ACHN (cell line): ENCODE results near the gene HYI.

Experiments
- DNase-seq: peaks from one replicate; pipeline ENCODE4 v3.0.0-alpha.2; 2015
- in situ Hi-C: cut with HindIII; loops from 2 replicates; pipeline ENCODE4 v1.10.0; 2017; ENCODE audit warnings: low sequenced_read_pairs, low pct_ligation_motif_present, low pct_unique_long_range_greater_than_20kb

HYI gene

GRCh38 chr1:43446881-43447835 is 6.6 kb downstream of the HYI start:
- no peak for DNase-seq
- in situ Hi-C loops: no loop called here

GRCh38 chr1:43446388-43446740 is 7.4 kb downstream of the HYI start:
- in situ Hi-C loops: no loop called here
- DNase-seq: no peak

DNA sequence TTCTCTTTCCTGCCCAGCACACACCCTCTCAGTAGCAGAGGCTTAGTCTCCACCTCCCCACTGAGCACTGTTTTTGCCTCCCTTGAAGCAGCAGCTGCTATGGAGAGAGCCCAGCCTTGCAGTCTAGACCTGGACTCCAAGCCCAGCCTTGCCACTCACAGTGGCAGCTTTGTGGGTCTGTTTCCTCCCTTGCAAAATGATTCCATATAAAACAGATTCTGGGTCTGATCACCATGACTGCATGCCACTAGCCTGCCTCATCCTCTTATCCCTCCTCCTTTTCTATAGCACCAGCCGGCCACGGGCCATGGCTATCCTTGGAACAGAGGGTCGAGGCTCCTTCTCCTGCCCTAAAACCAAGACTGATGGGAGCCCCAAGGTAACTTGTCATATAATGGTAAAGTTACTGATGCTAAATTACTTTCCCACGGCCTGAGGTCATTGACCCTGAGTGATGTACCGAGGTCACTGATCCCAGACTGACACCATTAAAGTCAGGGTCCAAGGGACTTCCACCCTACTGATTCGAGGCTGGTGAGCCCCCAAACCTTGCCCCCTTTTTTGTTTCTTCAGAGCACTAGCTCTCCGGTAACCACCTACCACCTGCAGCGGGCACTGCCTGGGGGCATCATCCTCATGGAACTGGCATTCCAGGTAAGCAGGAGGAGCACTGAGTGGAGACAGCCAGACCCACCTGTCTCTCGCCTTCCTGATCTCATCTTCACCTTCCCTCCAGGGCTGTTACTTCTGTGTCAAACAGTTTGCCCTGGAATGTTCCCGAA is 7.9 kb downstream of the HYI start:
- DNase-seq: no peak
- in situ Hi-C loops: no loop called here

DNA sequence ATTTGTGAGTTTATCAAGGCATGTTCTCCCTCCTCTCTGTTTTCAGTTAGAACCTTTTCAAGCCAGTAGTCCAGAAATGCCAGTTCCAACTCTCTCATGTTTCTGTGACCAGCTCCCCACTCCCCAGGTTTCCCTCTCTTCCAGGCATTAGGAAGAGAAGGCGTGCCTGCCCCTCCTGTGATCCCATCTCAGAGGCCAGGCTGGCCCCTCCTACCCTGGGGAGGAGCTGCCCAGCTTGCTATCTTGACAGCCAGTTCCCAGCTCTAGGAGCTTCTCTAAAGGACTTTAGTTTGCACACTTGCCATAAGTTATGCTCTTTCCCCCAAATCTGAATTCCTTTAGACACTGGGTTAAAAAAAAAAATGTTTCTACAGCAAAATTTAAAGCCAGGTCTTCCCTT is 8.9 kb downstream of the HYI start:
- in situ Hi-C loops: no loop called here
- no peak for DNase-seq

- no peak for DNase-seq
- in situ Hi-C loops: no loop called here
Measured at GRCh38 chr1:43444151-43444828, 9.4 kb downstream of the HYI start.

DNA sequence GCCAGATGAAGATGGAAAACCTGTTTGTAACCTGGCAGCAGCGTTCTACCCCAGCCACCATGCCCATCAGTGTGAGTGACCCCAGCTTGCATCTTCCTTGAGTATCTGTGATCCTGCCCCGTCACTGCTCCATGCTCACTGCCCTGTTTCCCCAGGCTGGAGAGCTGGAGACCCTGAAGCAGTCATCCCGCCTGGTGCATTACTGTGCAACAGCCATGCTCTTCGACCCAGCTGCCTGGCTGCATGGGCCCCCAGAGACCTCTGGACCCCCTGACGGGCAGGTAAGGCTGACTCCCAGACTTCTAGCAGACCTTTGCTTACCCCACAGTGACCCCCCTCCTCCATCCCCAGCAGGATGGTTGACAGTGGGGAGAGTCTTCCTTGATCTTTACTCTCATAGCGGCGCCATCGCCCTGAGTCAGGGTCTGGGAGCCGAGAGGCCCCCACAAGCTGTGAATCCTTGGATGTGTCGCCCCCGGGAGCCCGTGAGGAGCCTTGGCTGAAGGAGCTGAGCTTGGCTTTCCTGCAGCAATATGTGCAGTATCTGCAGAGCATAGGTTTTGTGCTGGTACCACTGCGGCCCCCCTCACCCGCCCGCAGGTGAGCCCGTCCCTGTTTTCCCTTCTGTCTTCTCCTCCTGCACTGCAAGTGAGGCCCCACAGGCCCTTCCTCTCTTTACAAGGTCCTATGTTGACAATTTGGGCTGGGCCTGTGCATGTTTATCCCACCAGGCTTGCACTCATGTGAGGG is 10.4 kb downstream of the HYI start:
- no peak for DNase-seq
- in situ Hi-C loops: no loop called here

GRCh38 chr1:43442756-43443155 is 11.0 kb downstream of the HYI start:
- in situ Hi-C loops: no loop called here
- DNase-seq: no peak

DNA sequence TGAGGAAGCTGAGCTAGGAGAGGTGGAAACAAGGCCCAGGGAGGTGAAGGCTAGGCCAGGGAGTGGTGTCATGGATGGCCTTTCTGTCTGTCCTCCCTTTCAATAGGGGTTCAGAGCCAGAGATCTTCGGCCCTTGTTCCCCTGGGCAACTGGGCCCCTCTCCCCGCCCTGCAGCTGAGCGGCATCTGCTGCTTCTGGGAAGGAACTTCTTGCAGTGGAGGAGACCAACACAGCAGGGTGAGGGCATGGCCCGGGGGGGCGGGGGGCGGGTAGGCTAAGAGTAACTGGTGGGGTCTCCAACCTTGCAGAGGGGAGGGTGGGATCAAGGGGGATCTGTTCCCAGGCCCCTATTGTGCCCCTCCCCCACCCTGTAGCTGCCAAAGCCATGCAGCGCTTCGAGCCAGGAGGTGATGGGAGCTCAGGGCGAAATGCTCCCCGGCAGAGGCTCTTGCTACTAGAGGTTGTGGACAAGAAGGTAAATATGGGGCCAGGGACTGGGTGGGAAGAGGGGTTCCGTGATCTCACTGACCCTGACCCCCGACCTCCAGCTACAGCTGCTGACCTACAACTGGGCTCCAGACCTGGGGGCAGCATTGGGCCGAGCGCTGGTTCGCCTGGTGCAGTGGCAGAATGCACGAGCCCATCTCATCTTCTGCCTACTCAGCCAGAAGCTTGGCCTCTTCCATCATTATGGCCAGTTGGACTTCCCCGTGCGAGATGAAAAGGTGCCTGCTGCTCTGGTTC is 11.7 kb downstream of the HYI start:
- DNase-seq: no peak
- in situ Hi-C loops: no loop called here

- in situ Hi-C loops: no loop called here
- no peak for DNase-seq
Measured at GRCh38 chr1:43441166-43441893, 12.4 kb downstream of the HYI start.

- DNase-seq: no peak
- in situ Hi-C loops: no loop called here
Measured at GRCh38 chr1:43440358-43440757, 13.4 kb downstream of the HYI start.

GRCh38 chr1:43439781-43440180 is 13.9 kb downstream of the HYI start:
- in situ Hi-C loops: no loop called here
- no peak for DNase-seq

DNA sequence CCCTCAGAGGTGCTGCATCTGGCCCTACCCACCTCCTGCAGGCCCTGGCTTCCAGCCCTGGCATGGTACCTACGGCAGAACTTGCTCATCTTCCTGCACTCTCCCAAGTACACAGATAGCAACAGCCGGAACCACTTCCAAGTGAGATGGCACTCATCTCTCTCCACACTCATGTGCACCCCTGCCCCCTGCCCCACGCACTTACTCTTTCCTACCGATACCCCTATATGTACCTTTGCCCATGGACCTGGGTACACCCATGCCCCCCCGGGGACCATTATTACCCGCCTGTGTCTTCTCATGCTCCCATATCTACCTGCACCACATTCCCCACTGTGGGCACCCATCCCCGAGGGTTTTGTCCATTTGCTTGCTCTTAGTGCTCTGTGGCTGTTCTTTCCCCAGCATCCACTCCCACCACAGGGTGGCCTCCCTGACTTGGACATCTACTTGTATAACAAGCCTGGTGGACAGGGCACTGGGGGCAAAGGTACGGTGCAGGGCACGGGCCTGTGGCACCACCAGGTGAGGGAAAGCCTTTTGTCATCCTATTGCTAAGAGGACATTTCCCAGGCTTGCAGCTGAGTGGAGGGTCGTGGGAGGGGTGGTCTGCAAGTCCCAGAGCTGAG is 14.7 kb downstream of the HYI start:
- in situ Hi-C loops: no loop called here
- DNase-seq: no peak

DNA sequence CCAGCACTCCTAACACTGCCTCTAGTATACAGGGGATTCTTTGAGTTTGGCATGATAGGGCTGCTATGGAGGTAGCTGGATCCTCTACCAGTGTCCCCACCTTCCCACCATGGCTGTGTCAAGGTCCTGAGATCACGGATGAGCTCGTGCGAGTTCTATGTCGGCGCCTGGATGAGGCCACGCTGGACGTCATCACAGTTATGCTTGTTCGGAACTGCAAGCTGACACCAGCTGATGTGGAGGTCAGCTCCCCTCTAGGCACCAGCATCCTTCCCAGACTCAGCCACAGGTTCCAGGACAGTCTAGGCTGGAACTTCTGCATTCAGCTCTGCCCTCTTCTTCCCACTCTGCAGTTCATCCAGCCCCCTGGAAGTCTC is 15.2 kb downstream of the HYI start:
- DNase-seq: no peak
- in situ Hi-C loops: no loop called here

DNA sequence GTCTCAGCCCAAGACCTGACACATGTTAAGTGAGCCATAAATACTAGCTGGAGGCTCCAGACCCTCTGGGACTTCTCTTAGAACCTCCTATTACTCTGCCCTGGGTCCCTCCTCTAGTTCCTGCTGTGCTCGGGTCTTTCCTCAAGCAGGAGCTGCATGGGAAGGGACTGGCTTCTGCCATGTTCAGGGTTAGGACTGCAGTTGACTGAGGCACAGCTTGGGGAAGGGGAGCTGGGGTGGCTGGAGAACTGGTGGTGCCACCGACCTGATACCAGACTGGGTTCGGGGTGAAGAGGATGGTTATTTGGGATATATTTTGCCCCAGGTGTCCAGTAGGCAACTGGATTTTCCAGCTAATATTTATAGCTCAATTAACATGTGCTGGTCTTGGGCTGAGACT is 15.7 kb downstream of the HYI start:
- no peak for DNase-seq
- in situ Hi-C loops: no loop called here

DNA sequence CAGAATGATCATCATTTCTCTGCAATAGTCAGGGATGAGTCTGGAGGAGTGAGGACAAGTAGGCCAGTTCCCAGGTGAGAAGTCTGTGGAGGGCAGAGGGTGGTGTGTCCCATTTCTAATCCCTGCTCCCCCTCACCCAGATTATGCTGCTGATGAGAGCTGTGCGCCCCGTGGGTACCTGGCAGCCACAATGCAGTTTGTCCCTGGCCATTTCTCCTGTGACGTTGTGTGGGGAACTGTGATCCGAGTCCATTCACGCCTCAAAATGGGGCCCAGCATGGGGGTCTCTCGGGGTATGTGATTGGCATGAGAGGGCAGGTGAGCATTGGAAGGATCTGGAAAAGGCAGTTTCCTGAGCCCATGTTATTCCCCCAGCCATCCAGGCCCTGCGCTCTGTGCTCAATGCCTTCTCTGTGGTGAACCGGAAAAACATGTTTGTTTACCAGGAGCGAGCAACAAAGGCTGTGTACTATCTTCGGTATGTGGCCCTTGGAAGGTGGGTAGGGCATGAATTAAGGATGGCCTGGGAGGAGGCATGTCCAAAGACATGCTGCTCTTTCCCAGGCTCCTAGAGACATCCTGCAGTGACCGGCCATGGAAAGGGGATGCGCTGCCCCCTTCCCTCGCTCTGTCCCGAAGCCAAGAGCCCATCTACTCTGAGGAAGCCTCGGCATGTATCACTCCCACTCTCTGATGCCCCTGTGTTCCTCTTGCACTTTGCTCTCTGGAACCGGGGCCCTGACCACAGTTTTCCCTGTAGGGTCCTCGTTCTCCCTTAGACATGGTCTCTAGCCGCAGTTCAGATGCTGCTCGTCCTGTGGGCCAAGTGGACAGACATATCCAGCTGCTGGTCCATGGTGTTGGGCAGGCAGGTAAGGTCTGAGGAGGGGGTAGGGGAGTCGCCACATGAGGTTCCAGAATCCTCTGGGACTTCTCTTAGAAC is 16.4 kb downstream of the HYI start:
- no peak for DNase-seq
- in situ Hi-C loops: no loop called here

DNA sequence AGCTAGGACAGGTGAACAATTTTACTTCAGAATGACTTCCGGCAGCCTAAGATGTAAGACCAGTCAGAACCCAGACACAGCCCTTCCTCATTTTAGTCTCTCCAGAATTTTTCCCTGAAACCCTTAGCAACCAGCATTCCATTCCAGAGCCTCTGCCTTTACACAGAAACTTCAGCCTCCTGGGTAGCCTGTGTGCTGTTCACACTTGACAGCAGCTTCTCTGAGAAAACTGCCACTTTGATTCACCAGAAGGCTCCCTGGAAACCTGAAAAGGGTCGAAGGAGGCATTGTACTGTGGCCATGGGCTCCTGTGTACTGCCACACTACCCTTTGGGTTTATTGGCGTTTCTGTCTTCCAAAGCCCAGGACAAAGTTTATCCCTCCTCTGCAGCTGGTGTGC is 17.4 kb downstream of the HYI start:
- no peak for DNase-seq
- in situ Hi-C loops: no loop called here
